ENCODE measurements around the gene ZCCHC7. TPM values are rescaled to one million over a fixed set of nuclear protein-coding genes. Genes with fewer than 3 reads are reported as not detected.

Gene ZCCHC7
- total RNA-seq, 3 donors from 2014 or later (not counting 1 experiment from before 2014, with no cell fraction given) = 42.4 to 43.2 (median 42.8) TPM

DNA sequence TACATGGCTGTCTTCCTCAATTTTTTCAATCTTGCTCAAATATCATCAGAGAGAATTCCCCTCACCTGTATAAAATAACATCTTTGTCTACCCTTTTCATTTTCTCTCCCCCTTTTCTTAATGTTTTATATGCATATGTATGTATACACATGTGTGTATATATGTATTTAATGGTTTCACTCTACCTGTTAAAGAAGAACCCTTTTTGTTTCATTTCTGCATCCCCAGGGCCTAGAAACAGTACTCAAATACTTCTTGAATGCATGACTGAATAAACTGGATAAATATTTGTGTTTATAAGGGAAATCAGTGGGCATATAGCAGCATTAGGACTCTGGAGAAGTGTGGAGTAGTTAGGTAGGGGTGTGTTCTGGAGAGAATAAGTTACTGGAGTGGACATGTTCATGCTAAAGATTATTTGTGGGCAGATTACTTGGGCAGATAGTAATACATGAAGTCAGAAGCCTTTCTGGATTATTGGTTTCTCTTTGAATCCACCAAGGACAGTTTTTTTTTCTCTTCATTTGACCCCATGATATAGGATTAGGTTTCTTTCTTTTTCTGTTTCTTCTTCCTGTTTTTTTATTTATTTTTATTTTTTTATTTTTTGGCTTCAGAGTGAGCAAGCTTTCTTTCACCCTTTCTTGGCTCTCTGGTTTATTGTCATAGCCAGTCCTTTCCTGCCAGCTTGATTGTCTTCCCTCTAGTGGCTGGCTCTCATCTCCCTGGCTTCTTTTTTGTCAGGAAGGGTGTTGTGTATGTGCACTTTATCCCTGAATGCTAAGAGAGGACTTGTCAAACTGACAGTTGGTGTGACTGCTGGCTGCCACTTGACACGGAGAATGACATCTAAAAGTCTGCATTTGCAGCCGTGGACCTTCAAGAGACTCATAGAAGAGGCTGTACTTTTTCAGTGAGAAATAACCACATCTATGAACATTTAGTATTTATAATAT, 89.3 kb downstream of the ZCCHC7 start:
- H3K27me3 Mint-ChIP-seq (ENCODE audit: low read depth in 2 of 2) = no peaks in the 10 kb centered on the region
- no peaks in the 10 kb centered on the region for H3K9me3 Mint-ChIP-seq
- no peaks in the 10 kb centered on the region for H3K4me1 ChIP-seq (ENCODE audit: control insufficient read depth, insufficient read depth, low read length)
- no peaks in the 10 kb centered on the region for H3K9me3 ChIP-seq (ENCODE audit: control insufficient read depth, insufficient read depth, low read length)
- intact Hi-C loops (cut with micrococcal nuclease) = loop anchor here (5.0 kb wide), 1 partner anchor 93 kb away; no protein-coding TSS in a partner anchor
- peaks cover 34 to 36% of the 10 kb centered on the region in 2 donors for H3K4me1 Mint-ChIP-seq
- 0% methylated on average over 1 of the region's 2 CpGs for WGBS (ENCODE audit: insufficient coverage)
- DNase-seq (no peak), ATAC-seq (no peak)
- H3K27me3 ChIP-seq (ENCODE audit: control insufficient read depth, insufficient read depth, low read length) = no peaks in the 10 kb centered on the region
- H3K27ac ChIP-seq (ENCODE audit: low read length) = peak overlapping the region; percentile 3
- no peak overlapping the region for H3K4me3 ChIP-seq (ENCODE audit: low read length)
- H3K27ac Mint-ChIP-seq = peak overlapping the region; percentile 9
- H3K4me3 Mint-ChIP-seq = no peak overlapping the region
- H3K36me3 ChIP-seq (ENCODE audit: control insufficient read depth, insufficient read depth, low read length) = peaks cover 6% of the 10 kb centered on the region
- no peak for TF ChIP-seq CTCF (IDR thresholded peaks at IDR 0.05)
- H3K36me3 Mint-ChIP-seq = no peaks in the 10 kb centered on the region

- Mint-ChIP-seq H3K9me3 (no peaks in the 10 kb centered on the region), H3K27ac (peak overlapping the region; percentile 9 to 47), H3K4me3 (peak overlapping the region; percentile 43), H3K27me3 (ENCODE audit: low read depth in 2 of 2) (no peaks in the 10 kb centered on the region), H3K36me3 (no peaks in the 10 kb centered on the region), H3K4me1 (peaks cover 34 to 36% of the 10 kb centered on the region in 2 donors)
- H3K36me3 ChIP-seq (ENCODE audit: control insufficient read depth, insufficient read depth, low read length) = peaks cover 6% of the 10 kb centered on the region
- DNase-seq (no peak), ATAC-seq (peak in 2 of 3 donors; percentile 53 to 60)
- no peak for TF ChIP-seq CTCF (IDR thresholded peaks at IDR 0.05)
- no peaks in the 10 kb centered on the region for H3K27me3 ChIP-seq (ENCODE audit: control insufficient read depth, insufficient read depth, low read length)
- WGBS (ENCODE audit: insufficient coverage) = 83% methylated on average over 3 of the region's 3 CpGs
- H3K4me1 ChIP-seq (ENCODE audit: control insufficient read depth, insufficient read depth, low read length) = no peaks in the 10 kb centered on the region
- H3K27ac ChIP-seq (ENCODE audit: low read length) = no peak overlapping the region
- H3K4me3 ChIP-seq (ENCODE audit: low read length) = no peak overlapping the region
- intact Hi-C loops (cut with micrococcal nuclease) = loop anchor here (5.0 kb wide), 1 partner anchor 91 kb away; no protein-coding TSS in a partner anchor
- no peaks in the 10 kb centered on the region for H3K9me3 ChIP-seq (ENCODE audit: control insufficient read depth, insufficient read depth, low read length)
Measured at GRCh38 chr9:37210737-37211523, 90.6 kb downstream of the ZCCHC7 start.

DNA sequence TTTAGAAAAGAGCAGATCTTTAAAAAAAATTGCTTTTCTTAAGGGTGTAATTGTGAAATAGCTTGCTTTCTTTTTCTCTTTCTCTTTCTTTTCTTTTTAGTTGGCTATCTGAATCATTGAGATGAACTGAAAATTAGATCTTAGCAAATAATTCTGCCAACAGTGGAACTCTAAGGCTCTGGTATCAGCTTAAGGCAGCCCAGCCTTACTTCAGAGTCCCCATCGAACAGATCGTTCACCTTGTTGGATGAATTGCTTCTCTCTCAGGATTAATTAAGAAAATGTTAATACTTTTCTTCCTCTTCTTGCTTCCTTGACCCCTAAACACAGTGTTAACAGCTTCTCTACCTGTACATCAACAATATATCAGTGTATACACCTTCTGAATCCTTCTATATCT, 92.1 kb downstream of the ZCCHC7 start:
- H3K4me3 Mint-ChIP-seq = peak overlapping the region; percentile 3
- intact Hi-C loops (cut with micrococcal nuclease) = loop anchor here (5.0 kb wide), 1 partner anchor 90 kb away; no protein-coding TSS in a partner anchor
- H3K27me3 Mint-ChIP-seq (ENCODE audit: low read depth in 2 of 2) = no peaks in the 10 kb centered on the region
- Histone ChIP-seq H3K9me3 (ENCODE audit: control insufficient read depth, insufficient read depth, low read length) (no peaks in the 10 kb centered on the region), H3K4me3 (ENCODE audit: low read length) (no peak overlapping the region), H3K27me3 (ENCODE audit: control insufficient read depth, insufficient read depth, low read length) (no peaks in the 10 kb centered on the region), H3K27ac (ENCODE audit: low read length) (no peak overlapping the region), H3K4me1 (ENCODE audit: control insufficient read depth, insufficient read depth, low read length) (no peaks in the 10 kb centered on the region), H3K36me3 (ENCODE audit: control insufficient read depth, insufficient read depth, low read length) (peaks cover 6% of the 10 kb centered on the region)
- H3K27ac Mint-ChIP-seq = no peak overlapping the region
- H3K9me3 Mint-ChIP-seq = no peaks in the 10 kb centered on the region
- H3K36me3 Mint-ChIP-seq = no peaks in the 10 kb centered on the region
- no peak for TF ChIP-seq CTCF (IDR thresholded peaks at IDR 0.05)
- 83% methylated on average over 2 of the region's 2 CpGs for WGBS (ENCODE audit: insufficient coverage)
- H3K4me1 Mint-ChIP-seq = peaks cover 29 to 30% of the 10 kb centered on the region in 2 donors
- ATAC-seq (no peak), DNase-seq (no peak)
